Suprapubic skin (tissue), 4 donors: ENCODE results near the gene GMDS. TPM values are rescaled to one million over a fixed set of nuclear protein-coding genes. Genes with fewer than 3 reads are reported as not detected.

Source experiments
- DNase-seq, 2 donors: peaks; one replicate each; pipeline ENCODE4 v3.0.0-alpha.2; 2019; ENCODE audit warnings: low spot score in 2 of 2
- H3K27ac ChIP-seq: fragments of 200-600 bp; sonication (generic); one replicate; pipeline ENCODE4 v1.5.1; 2019
- H3K27me3 ChIP-seq: fragments of 200-600 bp; sonication (generic); one replicate; pipeline ENCODE4 v1.5.1; 2019
- H3K36me3 ChIP-seq: fragments of 200-600 bp; sonication (generic); one replicate; pipeline ENCODE4 v1.5.1; 2019
- H3K4me1 ChIP-seq: fragments of 200-600 bp; sonication (generic); one replicate; pipeline ENCODE4 v1.5.1; 2019
- H3K4me3 ChIP-seq: fragments of 200-600 bp; sonication (generic); one replicate; pipeline ENCODE4 v1.5.1; 2019; ENCODE audit warnings: mild to moderate bottlenecking
- H3K9me3 ChIP-seq: fragments of 200-600 bp; sonication (generic); one replicate; pipeline ENCODE4 v1.5.1; 2019
- EP300 ChIP-seq: sonication (generic); formaldehyde crosslinking; IDR thresholded peaks from one replicate; pipeline ENCODE4 v1.6.1; 2017; ENCODE audit warnings: antibody characterized with exemption
- POLR2A ChIP-seq, 2 donors: fragments of 450-650 bp; IDR thresholded peaks; one replicate each; pipeline ENCODE4 v1.6.1; 2017; ENCODE audit warnings: antibody characterized with exemption in 2 of 2, mild to moderate bottlenecking in 2 of 2, moderate library complexity in 2 of 2
- POLR2AphosphoS5 ChIP-seq, 3 donors: sonication (generic); formaldehyde crosslinking; IDR thresholded peaks; one replicate each; pipeline ENCODE4 v1.6.1; 2017; ENCODE audit warnings: antibody characterized with exemption in 3 of 3
- WGBS: methylation state at CpG from one replicate; pipeline ENCODE4 v1.1.5; 2018; 5-methylcytosine and 5-hydroxymethylcytosine counted together
- total RNA-seq, 4 donors: library from RNA; depleted of rRNA; stranded (reverse); fragments of >200 nt; gene quantifications; one replicate each; pipeline ENCODE4 v1.1.0, GENCODE V29; 2016
- TF ChIP-seq, protein P1 (sequence below), 2 donors: fragments of 200-600 bp in 1 of 2; fragments of 450-650 bp in 1 of 2; sonication (generic) in 1 of 2; IDR thresholded peaks; one replicate each; pipeline ENCODE4 v1.5.1; 2016 to 2019; ENCODE audit warnings: antibody characterized with exemption in 2 of 2, mild to moderate bottlenecking in 1 of 2, moderate library complexity in 1 of 2

The GMDS gene
- total RNA-seq, 4 donors from 2014 or later, result 11.7 to 19.3 (median 13.2) TPM

DNA sequence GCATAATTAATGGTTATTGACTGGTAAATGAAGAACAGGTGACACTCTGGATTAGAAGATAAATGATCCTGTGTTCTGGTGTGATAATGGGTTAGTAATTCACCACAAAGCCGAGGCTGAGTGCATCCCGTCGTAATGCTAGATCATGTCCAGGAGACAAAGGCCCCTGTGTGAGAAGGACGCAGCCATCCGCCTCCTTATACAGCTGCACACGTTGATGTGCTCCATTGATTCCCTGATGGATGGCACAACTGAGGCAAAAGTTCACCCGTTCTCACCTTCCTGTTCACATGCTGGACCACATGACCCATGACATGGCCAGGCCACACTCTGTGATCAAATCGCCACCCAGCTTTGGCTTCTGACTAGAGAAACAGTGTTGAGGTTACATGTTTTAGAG is 499.6 kb downstream of the GMDS start:
- no peaks in the 10 kb centered on the region for H3K27me3 ChIP-seq
- no peak for DNase-seq

DNA sequence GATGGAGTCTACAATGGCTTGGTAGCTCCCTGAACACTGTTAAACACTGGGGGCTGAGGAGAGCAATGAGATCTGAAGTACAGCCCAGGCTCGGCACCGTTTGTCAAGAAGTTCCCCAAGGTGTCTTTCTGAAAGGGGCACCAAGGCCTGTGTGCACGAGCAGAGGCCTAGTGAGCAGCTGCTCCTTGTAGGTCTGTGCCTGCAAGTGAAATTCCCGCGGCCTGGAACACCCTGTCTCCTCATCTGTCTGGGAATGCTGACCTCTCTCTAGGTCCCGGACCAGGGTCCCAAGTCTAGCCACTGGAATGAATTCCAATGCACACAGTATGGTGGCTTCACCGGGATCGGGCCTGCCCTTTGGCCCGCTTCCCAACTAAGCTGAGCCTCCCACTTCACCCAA is 500.9 kb downstream of the GMDS start:
- no peaks in the 10 kb centered on the region for H3K36me3 ChIP-seq
- no peak for TF ChIP-seq POLR2A (IDR thresholded peaks at IDR 0.05)
- no peak for TF ChIP-seq POLR2AphosphoS5 (IDR thresholded peaks at IDR 0.05)
- no peak for TF ChIP-seq EP300
- TF ChIP-seq, protein P1, sequence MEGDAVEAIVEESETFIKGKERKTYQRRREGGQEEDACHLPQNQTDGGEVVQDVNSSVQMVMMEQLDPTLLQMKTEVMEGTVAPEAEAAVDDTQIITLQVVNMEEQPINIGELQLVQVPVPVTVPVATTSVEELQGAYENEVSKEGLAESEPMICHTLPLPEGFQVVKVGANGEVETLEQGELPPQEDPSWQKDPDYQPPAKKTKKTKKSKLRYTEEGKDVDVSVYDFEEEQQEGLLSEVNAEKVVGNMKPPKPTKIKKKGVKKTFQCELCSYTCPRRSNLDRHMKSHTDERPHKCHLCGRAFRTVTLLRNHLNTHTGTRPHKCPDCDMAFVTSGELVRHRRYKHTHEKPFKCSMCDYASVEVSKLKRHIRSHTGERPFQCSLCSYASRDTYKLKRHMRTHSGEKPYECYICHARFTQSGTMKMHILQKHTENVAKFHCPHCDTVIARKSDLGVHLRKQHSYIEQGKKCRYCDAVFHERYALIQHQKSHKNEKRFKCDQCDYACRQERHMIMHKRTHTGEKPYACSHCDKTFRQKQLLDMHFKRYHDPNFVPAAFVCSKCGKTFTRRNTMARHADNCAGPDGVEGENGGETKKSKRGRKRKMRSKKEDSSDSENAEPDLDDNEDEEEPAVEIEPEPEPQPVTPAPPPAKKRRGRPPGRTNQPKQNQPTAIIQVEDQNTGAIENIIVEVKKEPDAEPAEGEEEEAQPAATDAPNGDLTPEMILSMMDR (IDR thresholded peaks at IDR 0.05), result no peak

More for the DNA sequence above, 499.6 kb downstream of the GMDS start:
- 86% methylated on average over 8 of the region's 8 CpGs for WGBS
- Histone ChIP-seq H3K4me1 (no peaks in the 10 kb centered on the region), H3K27ac (no peak overlapping the region), H3K4me3 (no peak overlapping the region), H3K36me3 (no peaks in the 10 kb centered on the region), H3K9me3 (no peaks in the 10 kb centered on the region)
- TF ChIP-seq POLR2AphosphoS5 (IDR thresholded peaks at IDR 0.05) (no peak), POLR2A (IDR thresholded peaks at IDR 0.05) (no peak), EP300 (no peak)
- TF ChIP-seq, protein P1 (IDR thresholded peaks at IDR 0.05), result no peak

DNA sequence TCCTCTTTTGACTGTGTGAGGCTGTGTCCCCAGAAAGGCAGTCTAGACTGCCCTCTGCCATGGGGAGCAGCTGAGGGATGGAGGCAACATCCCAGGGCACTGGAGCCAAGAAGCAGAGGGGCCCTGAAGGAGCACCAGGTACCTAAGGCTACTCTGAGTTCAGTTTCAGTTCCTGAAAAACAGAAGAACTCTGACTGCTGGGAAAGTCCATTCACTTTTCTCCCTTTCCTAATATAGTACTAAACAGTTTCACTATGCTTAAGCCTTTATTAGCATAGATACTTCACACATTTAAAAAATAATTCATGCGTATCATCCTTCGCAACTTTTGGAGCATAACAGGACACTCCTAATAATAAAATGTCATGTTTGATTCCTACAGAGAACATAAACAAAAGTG is 505.7 kb downstream of the GMDS start:
- Histone ChIP-seq H3K36me3 (no peaks in the 10 kb centered on the region), H3K4me1 (no peaks in the 10 kb centered on the region), H3K27ac (no peak overlapping the region), H3K27me3 (no peaks in the 10 kb centered on the region), H3K4me3 (no peak overlapping the region), H3K9me3 (no peaks in the 10 kb centered on the region)
- DNase-seq, result no peak
- 93% methylated on average over 2 of the region's 2 CpGs for WGBS
- TF ChIP-seq EP300 (no peak), POLR2A (IDR thresholded peaks at IDR 0.05) (no peak), POLR2AphosphoS5 (IDR thresholded peaks at IDR 0.05) (no peak)
- TF ChIP-seq, protein P1 (IDR thresholded peaks at IDR 0.05), result no peak

More for the DNA sequence above, 500.9 kb downstream of the GMDS start:
- H3K9me3 ChIP-seq, result no peaks in the 10 kb centered on the region
- 93% methylated on average over 7 of the region's 9 CpGs for WGBS
- no peaks in the 10 kb centered on the region for H3K4me1 ChIP-seq
- DNase-seq, result no peak
- H3K4me3 ChIP-seq, result no peak overlapping the region
- H3K27me3 ChIP-seq, result no peaks in the 10 kb centered on the region
- H3K27ac ChIP-seq, result no peak overlapping the region

DNA sequence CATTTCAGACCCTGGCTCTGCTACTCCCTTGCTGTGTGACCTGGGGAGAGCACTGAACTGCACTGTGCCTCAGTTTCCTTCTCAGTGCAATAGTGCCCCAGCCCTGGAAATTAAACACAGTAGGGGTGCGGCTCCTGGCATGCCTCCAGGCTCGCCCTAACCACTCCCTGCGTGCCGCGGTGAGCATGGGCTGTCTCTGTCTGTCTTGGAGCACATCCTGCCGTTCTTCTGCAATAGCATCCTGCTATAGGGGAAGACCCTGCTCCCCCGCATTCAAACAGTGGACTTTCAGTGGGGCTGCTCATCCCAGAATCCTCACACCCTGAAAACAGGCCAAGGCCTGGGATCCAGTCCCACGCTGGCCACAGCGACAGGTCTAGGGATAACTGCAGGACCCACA is 506.2 kb downstream of the GMDS start:
- Histone ChIP-seq H3K4me1 (no peaks in the 10 kb centered on the region), H3K36me3 (no peaks in the 10 kb centered on the region), H3K9me3 (no peaks in the 10 kb centered on the region), H3K27ac (no peak overlapping the region), H3K4me3 (no peak overlapping the region), H3K27me3 (no peaks in the 10 kb centered on the region)
- no peak for DNase-seq
- TF ChIP-seq EP300 (no peak), POLR2AphosphoS5 (IDR thresholded peaks at IDR 0.05) (no peak), POLR2A (IDR thresholded peaks at IDR 0.05) (no peak)
- TF ChIP-seq, protein P1 (IDR thresholded peaks at IDR 0.05), result no peak
- WGBS, result 87% methylated on average over 9 of the region's 9 CpGs

DNA sequence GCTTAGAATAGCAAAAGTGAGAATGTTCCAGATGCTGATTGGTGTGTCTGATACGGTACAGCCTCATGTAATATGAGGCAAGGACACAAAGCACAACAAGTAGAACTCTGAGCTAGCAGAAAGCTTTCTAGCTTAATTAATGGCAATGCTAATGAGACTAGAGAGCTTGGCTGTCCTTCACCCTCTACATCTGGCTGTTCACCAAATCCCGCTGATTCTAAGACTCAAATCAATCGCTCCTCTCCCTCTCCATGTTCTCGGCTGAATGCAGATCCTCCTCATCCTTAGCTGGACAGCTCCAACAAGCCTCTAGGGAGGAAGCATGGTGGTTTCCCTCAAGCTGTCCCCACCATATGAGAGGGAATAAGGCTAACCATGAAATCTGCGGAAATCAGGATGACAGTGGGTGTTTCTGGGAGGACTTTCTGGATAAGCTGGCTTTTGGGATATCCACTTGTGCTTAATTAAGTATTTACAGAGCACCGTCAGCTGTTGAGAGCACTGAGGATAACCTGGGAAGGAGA is 506.8 kb downstream of the GMDS start:
- WGBS, result 67% methylated on average over 6 of the region's 6 CpGs
- TF ChIP-seq POLR2AphosphoS5 (IDR thresholded peaks at IDR 0.05), result no peak
- no peak for TF ChIP-seq EP300
- TF ChIP-seq POLR2A (IDR thresholded peaks at IDR 0.05), result no peak
- TF ChIP-seq, protein P1 (IDR thresholded peaks at IDR 0.05), result no peak
- no peak overlapping the region for H3K27ac ChIP-seq

More for the DNA sequence above, 506.8 kb downstream of the GMDS start:
- Histone ChIP-seq H3K36me3 (no peaks in the 10 kb centered on the region), H3K27me3 (no peaks in the 10 kb centered on the region), H3K9me3 (no peaks in the 10 kb centered on the region), H3K4me1 (no peaks in the 10 kb centered on the region), H3K4me3 (no peak overlapping the region)
- DNase-seq, result no peak
